Ovary (tissue), 9 donors: ENCODE results near the gene LRMDA. TPM values are rescaled to one million over a fixed set of nuclear protein-coding genes. Genes with fewer than 3 reads are reported as not detected.

Experiments used
- DNase-seq, 5 donors: peaks; one replicate each; pipeline ENCODE4 v3.0.0-alpha.2; 2019 to 2020
- H3K27ac ChIP-seq, 2 donors: fragments of 200-600 bp; one replicate each; pipeline versions ENCODE4 v1.5.1 to v1.8.0; 2019 to 2022
- H3K27me3 ChIP-seq: fragments of 200-600 bp; one replicate; pipeline ENCODE4 v1.8.0; 2022
- H3K36me3 ChIP-seq: fragments of 200-600 bp; sonication (generic); one replicate; pipeline ENCODE4 v1.5.1; 2019
- H3K4me1 ChIP-seq: one replicate; pipeline ENCODE4 v1.8.1; 2013; ENCODE audit warnings: mild to moderate bottlenecking, moderate library complexity; ENCODE audit not compliant: insufficient read depth
- H3K4me3 ChIP-seq: fragments of 200-600 bp; sonication (generic); one replicate; pipeline ENCODE4 v1.5.1; 2017
- H3K9me3 ChIP-seq, 2 donors: fragments of 200-600 bp in 1 of 2; sonication (generic) in 1 of 2; one replicate each; pipeline versions ENCODE4 v1.5.1 to v1.8.1; 2013 to 2019; ENCODE audit warnings: mild to moderate bottlenecking in 1 of 2, moderate library complexity in 1 of 2
- CTCF ChIP-seq, 3 donors: fragments of 450-650 bp in 2 of 3; fragments of 200-600 bp in 1 of 3; IDR thresholded peaks; one replicate each; pipeline versions ENCODE4 v1.5.1 to v1.8.0; 2016 to 2022; ENCODE audit warnings: antibody characterized with exemption in 3 of 3, mild to moderate bottlenecking in 1 of 3
- EP300 ChIP-seq: sonication (generic); formaldehyde crosslinking; IDR thresholded peaks from one replicate; pipeline ENCODE4 v1.6.1; 2017; ENCODE audit warnings: antibody characterized with exemption
- POLR2A ChIP-seq: fragments of 450-650 bp; IDR thresholded peaks from one replicate; pipeline ENCODE4 v1.6.1; 2017; ENCODE audit warnings: antibody characterized with exemption, mild to moderate bottlenecking, moderate library complexity
- WGBS, 3 donors: extraction: QIAGEN DNeasy Blood & Tissue Kit in 1 of 3; methylation state at CpG; one replicate each; pipeline versions ENCODE4 v1.1.5 to v1.1.7; 2013 to 2017; 5-methylcytosine and 5-hydroxymethylcytosine counted together
- intact Hi-C, 4 donors: fragments of 100-400 bp; cut with DNase I; formaldehyde crosslinking; loops; one replicate each; pipeline versions ENCODE4 v1.11.0 to v1.15.1; 2022 to 2023
- polyA plus RNA-seq, 2 donors: library from polyadenylated mRNA; stranded (reverse); fragments of 200-250 nt in 1 of 2; fragments of 350-450 nt in 1 of 2; fragmentation: Illumina TruSeq in 1 of 2; extraction: RNeasy Lipid Tissue Mini Kit (QIAGEN cat#74804) in 1 of 2; gene quantifications; one replicate each; pipeline ENCODE4 v1.2.3, GENCODE V29; 2013 to 2014
- total RNA-seq, 7 donors: library from RNA; depleted of rRNA in 2 of 7; stranded (reverse); fragments of >200 nt in 2 of 7; fragmentation: NEBNext Ultra II Directional in 3 of 7; extraction: Animal tissue kit (Norgen Biotek cat#: 25700) in 3 of 7; gene quantifications; one replicate each; pipeline versions ENCODE4 v1.1.0 to v1.2.4, GENCODE V29; 2016 to 2023
- donor health status: DM: no; HTN: no; CAD: no; lungs with moderate emphysema.
- donor health status: DM: no; HTN: no; CAD: no.
- donor health status: Bipolar disorder and iron deficiency.
- donor health status: DM: yes; HTN: yes; CAD: no.
- donor health status: DM: no; HTN: no; CAD: no.
- donor health status: DM: yes; HTN: yes; CAD: no.

LRMDA gene
- total and polyA plus RNA-seq, 9 donors: 14.8 to 30.7 (median 22.9) TPM

- H3K27me3 ChIP-seq: no peaks in the 10 kb centered on the region
- H3K4me3 ChIP-seq: no peak overlapping the region
- peaks cover 1% of the 10 kb centered on the region for H3K4me1 ChIP-seq
- intact Hi-C loops: no loop called here
- no peaks in the 10 kb centered on the region for H3K9me3 ChIP-seq
- no peak for TF ChIP-seq POLR2A
- no peak for TF ChIP-seq CTCF (IDR thresholded peaks at IDR 0.05)
- TF ChIP-seq EP300: no peak
- no peaks in the 10 kb centered on the region for H3K36me3 ChIP-seq
- H3K27ac ChIP-seq: no peak overlapping the region
- DNase-seq: no peak
- 81 to 91% (median 84%) methylated on average over 3 of the region's 3 CpGs for WGBS, 3 donors
Observed at GRCh38 chr10:75532253-75532924, 101.0 kb downstream of the LRMDA start.

- Histone ChIP-seq H3K27me3 (no peaks in the 10 kb centered on the region), H3K27ac (no peak overlapping the region), H3K9me3 (no peaks in the 10 kb centered on the region), H3K36me3 (no peaks in the 10 kb centered on the region), H3K4me3 (no peak overlapping the region), H3K4me1 (peaks cover 3% of the 10 kb centered on the region)
- intact Hi-C loops: no loop called here
- DNase-seq: no peak
- TF ChIP-seq EP300 (no peak), CTCF (IDR thresholded peaks at IDR 0.05) (no peak), POLR2A (no peak)
- WGBS, 3 donors: 94 to 97% (median 95%) methylated on average over 8 of the region's 8 CpGs
Observed at GRCh38 chr10:75538144-75538543, 106.7 kb downstream of the LRMDA start.

GRCh38 chr10:75538765-75539164, 107.3 kb downstream of the LRMDA start:
- Histone ChIP-seq H3K4me3 (no peak overlapping the region), H3K36me3 (no peaks in the 10 kb centered on the region), H3K4me1 (peaks cover 3% of the 10 kb centered on the region), H3K27me3 (no peaks in the 10 kb centered on the region), H3K9me3 (no peaks in the 10 kb centered on the region), H3K27ac (no peak overlapping the region)
- intact Hi-C loops: no loop called here
- DNase-seq: no peak
- 76 to 89% (median 82%) methylated on average over 1 of the region's 1 CpG for WGBS, 3 donors
- no peak for TF ChIP-seq POLR2A
- no peak for TF ChIP-seq CTCF (IDR thresholded peaks at IDR 0.05)
- no peak for TF ChIP-seq EP300

GRCh38 chr10:75540357-75540966, 109.0 kb downstream of the LRMDA start:
- H3K4me3 ChIP-seq: no peak overlapping the region
- intact Hi-C loops: no loop called here
- H3K27ac ChIP-seq: no peak overlapping the region
- no peaks in the 10 kb centered on the region for H3K27me3 ChIP-seq
- no peak for TF ChIP-seq CTCF (IDR thresholded peaks at IDR 0.05)
- no peak for TF ChIP-seq EP300
- TF ChIP-seq POLR2A: no peak
- WGBS, 3 donors: 85 to 100% (median 100%) methylated on average over 1 of the region's 1 CpG
- peaks cover 3% of the 10 kb centered on the region for H3K4me1 ChIP-seq
- DNase-seq: no peak
- H3K36me3 ChIP-seq: no peaks in the 10 kb centered on the region
- no peaks in the 10 kb centered on the region for H3K9me3 ChIP-seq
